Body of pancreas (tissue), 4 donors: ENCODE measurements around the gene ST7L. TPM values are rescaled to one million over a fixed set of nuclear protein-coding genes. Genes with fewer than 3 reads are reported as not detected.
A peak's percentile ranks its signal among the peaks of the same experiment; 100 is the strongest.

Experiments used
- ATAC-seq: fragments of 150-250 bp; one replicate; pipeline ENCODE4 v1.9.1; 2016
- DNase-seq, 4 donors: peaks; one replicate each; pipeline ENCODE4 v3.0.0-alpha.2; 2019
- H3K27ac ChIP-seq, 4 donors: fragments of 200-600 bp; sonication (generic); 1 replicate in 3 of 4; 2 replicates in 1 of 4; pipeline versions ENCODE4 v1.5.1 to v1.6.1; 2016 to 2019; ENCODE audit warnings: mild to moderate bottlenecking in 1 of 4, mixed read lengths in 1 of 4, moderate library complexity in 1 of 4
- H3K27me3 ChIP-seq, 2 donors: fragments of 200-600 bp; sonication (generic); one replicate each; pipeline ENCODE4 v1.6.0; 2016; ENCODE audit warnings: mild to moderate bottlenecking in 1 of 2
- H3K36me3 ChIP-seq, 2 donors: fragments of 200-600 bp; sonication (generic); replicated peaks in 1 of 2; 2 replicates each; pipeline ENCODE4 v1.5.1; 2016; ENCODE audit warnings: low read depth in 2 of 2; ENCODE audit not compliant: insufficient read depth in 1 of 2
- H3K4me1 ChIP-seq: fragments of 200-600 bp; sonication (generic); one replicate; pipeline ENCODE4 v1.6.0; 2016
- H3K4me3 ChIP-seq, 2 donors: fragments of 200-600 bp; sonication (generic); 1 replicate in 1 of 2; 2 replicates in 1 of 2; pipeline ENCODE4 v1.5.1; 2016 to 2019
- H3K9me3 ChIP-seq, 3 donors: fragments of 200-600 bp; sonication (generic); 1 replicate in 2 of 3; 2 replicates in 1 of 3; pipeline ENCODE4 v1.5.1; 2016
- CTCF ChIP-seq, 7 experiments: fragments of 450-650 bp in 4 of 7; fragments of 200-600 bp in 3 of 7; sonication (generic) in 3 of 7; IDR thresholded peaks; one replicate each; pipeline ENCODE4 v1.5.1; 2016 to 2019; ENCODE audit warnings: antibody characterized with exemption in 7 of 7
- POLR2A ChIP-seq, 3 donors: fragments of 450-650 bp; IDR thresholded peaks; one replicate each; pipeline ENCODE4 v1.6.1; 2016; ENCODE audit warnings: antibody characterized with exemption in 3 of 3, mild to moderate bottlenecking in 2 of 3
- WGBS, 2 donors: methylation state at CpG; one replicate each; pipeline ENCODE4 v1.1.5; 2017; 5-methylcytosine and 5-hydroxymethylcytosine counted together
- intact Hi-C: fragments of 100-400 bp; cut with DNase I; formaldehyde crosslinking; loops from one replicate; pipeline ENCODE4 v1.15.1; 2023
- total RNA-seq, 2 donors: library from RNA; depleted of rRNA; stranded (reverse); fragments of >200 nt; gene quantifications; one replicate each; pipeline ENCODE4 v1.1.0, GENCODE V29; 2016

The ST7L gene
- total RNA-seq, 2 donors from 2014 or later: 9.6 to 22.3 TPM

- Histone ChIP-seq H3K27ac (peak overlapping the region in 1 of 4 donors; percentile 45), H3K4me3 (no peak overlapping the region), H3K9me3 (no peaks in the 10 kb centered on the region), H3K4me1 (no peaks in the 10 kb centered on the region), H3K36me3 (peaks cover 0 to 7% of the 10 kb centered on the region in 2 donors), H3K27me3 (no peaks in the 10 kb centered on the region)
- TF ChIP-seq CTCF (IDR thresholded peaks at IDR 0.05) (no peak), POLR2A (IDR thresholded peaks at IDR 0.05) (no peak)
- intact Hi-C loops: no loop called here
- peak; percentile 70 for ATAC-seq
- 74 to 75% methylated on average over 9 of the region's 9 CpGs for WGBS, 2 donors
- no peak for DNase-seq
These were observed 76.6 kb downstream of the ST7L start for GRCh38 chr1:112542206-112542973.

DNA sequence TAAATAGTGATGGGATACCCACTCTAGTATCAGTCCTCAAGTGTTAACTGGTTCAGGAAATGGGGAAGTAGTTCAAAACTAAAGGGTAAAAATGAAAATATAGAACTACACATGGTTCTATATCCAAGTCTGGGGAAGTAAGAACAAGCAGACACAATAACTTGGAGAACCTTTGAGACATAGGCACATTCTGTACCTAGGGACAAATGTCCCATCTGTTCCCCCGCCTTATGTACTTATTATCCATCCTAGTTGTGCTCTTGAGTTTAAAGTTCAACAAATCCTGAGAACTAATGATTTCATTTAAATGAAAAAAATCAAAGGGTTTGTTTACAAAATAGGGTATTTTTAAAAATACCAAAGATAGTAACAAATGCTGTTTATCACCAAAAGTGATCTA is 77.6 kb downstream of the ST7L start:
- DNase-seq: no peak
- TF ChIP-seq POLR2A (IDR thresholded peaks at IDR 0.05) (no peak), CTCF (IDR thresholded peaks at IDR 0.05) (no peak)
- ATAC-seq: no peak
- Histone ChIP-seq H3K9me3 (no peaks in the 10 kb centered on the region), H3K27me3 (no peaks in the 10 kb centered on the region), H3K27ac (no peak overlapping the region), H3K36me3 (peaks cover 0 to 7% of the 10 kb centered on the region in 2 donors), H3K4me3 (no peak overlapping the region), H3K4me1 (no peaks in the 10 kb centered on the region)
- intact Hi-C loops: no loop called here
- 51 to 52% methylated on average over 1 of the region's 1 CpG for WGBS, 2 donors

DNA sequence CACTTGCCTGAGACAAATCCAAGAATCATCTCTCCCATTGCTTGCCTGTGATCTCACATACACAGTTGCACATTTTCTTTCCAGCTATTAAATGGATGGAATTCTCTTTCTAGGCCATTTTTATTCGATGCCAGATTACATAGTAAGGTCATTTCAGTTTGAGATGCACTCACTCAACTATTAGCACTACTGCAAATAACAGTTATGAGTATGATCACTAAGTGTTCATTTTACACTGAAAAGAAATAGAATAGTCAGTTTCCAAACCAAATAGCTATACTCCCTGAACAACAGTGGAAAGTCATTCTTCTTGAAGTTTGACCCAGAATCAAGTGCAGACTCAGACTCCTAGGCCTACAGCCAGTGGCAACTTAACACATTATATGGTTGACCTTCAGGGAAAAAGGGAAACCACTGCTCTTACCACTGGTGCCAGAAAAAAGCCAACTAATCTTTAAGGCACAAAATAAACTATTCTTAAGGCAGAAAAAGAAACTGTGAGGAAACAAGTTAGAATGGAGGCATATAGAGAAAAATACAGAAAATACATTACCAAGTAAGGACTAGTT is 78.6 kb downstream of the ST7L start:
- Histone ChIP-seq H3K27me3 (no peaks in the 10 kb centered on the region), H3K4me1 (no peaks in the 10 kb centered on the region), H3K4me3 (no peak overlapping the region), H3K36me3 (peaks cover 0 to 7% of the 10 kb centered on the region in 2 donors), H3K27ac (no peak overlapping the region), H3K9me3 (no peaks in the 10 kb centered on the region)
- no peak for TF ChIP-seq POLR2A (IDR thresholded peaks at IDR 0.05)
- no peak for TF ChIP-seq CTCF (IDR thresholded peaks at IDR 0.05)
- WGBS, 2 donors: 17 to 53% methylated on average over 1 of the region's 1 CpG
- ATAC-seq: no peak
- intact Hi-C loops: no loop called here
- DNase-seq: no peak

- intact Hi-C loops: no loop called here
- H3K36me3 ChIP-seq: peaks cover 0 to 7% of the 10 kb centered on the region in 2 donors
- no peak overlapping the region for H3K27ac ChIP-seq
- WGBS, 2 donors: 79 to 88% methylated on average over 2 to 3 of the region's 3 CpGs
- no peak overlapping the region for H3K4me3 ChIP-seq
- H3K9me3 ChIP-seq: no peaks in the 10 kb centered on the region
- no peak for DNase-seq
- no peaks in the 10 kb centered on the region for H3K27me3 ChIP-seq
- no peak for ATAC-seq
- TF ChIP-seq POLR2A (IDR thresholded peaks at IDR 0.05) (no peak), CTCF (IDR thresholded peaks at IDR 0.05) (no peak)
- no peaks in the 10 kb centered on the region for H3K4me1 ChIP-seq
These were observed 80.1 kb downstream of the ST7L start for GRCh38 chr1:112538883-112539282.

DNA sequence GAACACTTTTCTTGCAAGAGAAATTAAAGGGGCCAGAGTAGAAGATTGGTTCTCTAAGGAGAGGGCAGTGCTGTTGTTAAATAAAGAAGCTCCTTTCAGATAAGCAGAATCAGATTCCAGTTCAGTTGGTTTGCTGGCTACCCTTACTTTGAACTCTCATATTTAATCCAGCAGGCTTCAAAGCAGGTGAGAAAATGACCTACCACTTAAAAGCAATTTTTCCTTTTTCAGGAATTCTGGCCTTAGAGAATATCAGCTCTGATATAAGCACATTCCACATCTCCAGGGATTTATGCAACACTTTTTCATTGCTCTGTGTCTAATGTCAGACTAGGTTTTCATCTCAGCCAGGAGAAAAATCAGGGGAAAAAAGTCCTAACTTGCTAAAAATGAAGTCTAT is 81.5 kb downstream of the ST7L start:
- TF ChIP-seq CTCF (IDR thresholded peaks at IDR 0.05): no peak
- TF ChIP-seq POLR2A (IDR thresholded peaks at IDR 0.05): no peak
- H3K27me3 ChIP-seq: no peaks in the 10 kb centered on the region
- peaks cover 0 to 7% of the 10 kb centered on the region in 2 donors for H3K36me3 ChIP-seq
- intact Hi-C loops: no loop called here
- H3K4me1 ChIP-seq: no peaks in the 10 kb centered on the region
- DNase-seq (no peak), ATAC-seq (no peak)
- no peak overlapping the region for H3K27ac ChIP-seq
- no peaks in the 10 kb centered on the region for H3K9me3 ChIP-seq
- H3K4me3 ChIP-seq: no peak overlapping the region
